HG02852 (cell line): ENCODE measurements around the gene POU3F2.

Experiments used
- ATAC-seq: cut with Tn5 transposase; IDR thresholded peaks from one replicate; pipeline ENCODE4 v1.9.1; 2021; ENCODE audit warnings: mild to moderate bottlenecking, moderate library complexity; ENCODE audit not compliant: unreplicated experiment

The POU3F2 gene

DNA sequence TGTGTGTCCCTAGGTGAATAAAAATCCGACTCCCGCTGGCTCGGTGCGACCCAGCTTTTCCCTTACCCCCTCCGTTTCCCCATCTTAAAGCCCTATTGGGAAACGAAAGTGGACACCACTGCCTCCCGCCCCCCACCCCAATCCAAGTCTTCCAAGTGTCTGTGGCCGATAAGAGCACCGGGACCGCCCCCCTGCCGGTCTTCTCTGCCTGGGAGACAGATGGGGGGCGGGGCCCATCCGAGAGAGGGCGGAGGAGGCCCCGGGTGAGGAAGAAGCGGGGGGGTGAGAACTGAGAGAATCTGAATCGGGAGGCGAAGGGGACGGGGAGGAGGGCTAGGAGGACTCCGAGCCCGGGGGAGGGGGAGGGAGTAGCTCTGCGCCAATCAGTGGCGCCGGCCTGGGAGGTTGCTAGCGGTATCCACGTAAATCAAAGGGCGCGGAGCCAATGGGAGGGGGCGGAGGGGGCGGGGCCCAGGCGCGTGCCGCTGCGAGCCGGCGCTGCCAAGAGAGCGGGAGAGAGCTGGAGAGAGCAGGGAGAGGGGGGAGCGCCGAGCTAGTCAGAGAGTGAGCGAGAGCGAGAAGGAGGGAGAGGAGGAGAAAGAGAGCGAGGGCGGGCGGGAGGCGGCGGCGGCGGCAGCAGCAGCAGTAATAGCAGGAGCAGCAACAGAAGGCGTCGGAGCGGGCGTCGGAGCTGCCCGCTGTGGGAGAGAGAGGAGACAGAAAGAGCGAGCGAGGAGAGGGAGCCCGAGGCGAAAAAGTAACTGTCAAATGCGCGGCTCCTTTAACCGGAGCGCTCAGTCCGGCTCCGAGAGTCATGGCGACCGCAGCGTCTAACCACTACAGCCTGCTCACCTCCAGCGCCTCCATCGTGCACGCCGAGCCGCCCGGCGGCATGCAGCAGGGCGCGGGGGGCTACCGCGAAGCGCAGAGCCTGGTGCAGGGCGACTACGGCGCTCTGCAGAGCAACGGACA, at the start of gene POU3F2:
POU3F2 (plus strand) TSS at position 515 of the 972 bp plus-strand sequence; CDS start at position 815, 300 bp downstream.
- peak; percentile 79 for ATAC-seq

DNA sequence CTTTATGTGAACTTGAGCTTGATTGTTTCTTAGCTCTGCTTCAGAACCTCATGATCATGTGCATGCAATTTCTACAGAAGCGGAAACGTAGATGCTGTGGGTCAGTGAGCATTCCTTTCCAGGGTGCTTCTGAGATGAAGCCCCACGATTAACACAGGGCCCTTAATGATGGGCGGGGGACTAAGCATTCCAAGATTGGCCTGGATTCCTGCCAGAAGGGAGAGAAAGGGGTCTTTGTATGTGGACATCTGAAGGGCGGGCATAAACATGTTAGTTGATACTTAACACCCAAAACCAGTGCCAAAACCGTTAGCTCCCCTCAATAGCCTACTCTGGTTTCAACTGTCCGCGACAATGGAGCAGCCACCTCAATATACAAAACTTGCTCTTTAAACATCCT, 46.9 kb upstream of the POU3F2 start:
- ATAC-seq: no peak

DNA sequence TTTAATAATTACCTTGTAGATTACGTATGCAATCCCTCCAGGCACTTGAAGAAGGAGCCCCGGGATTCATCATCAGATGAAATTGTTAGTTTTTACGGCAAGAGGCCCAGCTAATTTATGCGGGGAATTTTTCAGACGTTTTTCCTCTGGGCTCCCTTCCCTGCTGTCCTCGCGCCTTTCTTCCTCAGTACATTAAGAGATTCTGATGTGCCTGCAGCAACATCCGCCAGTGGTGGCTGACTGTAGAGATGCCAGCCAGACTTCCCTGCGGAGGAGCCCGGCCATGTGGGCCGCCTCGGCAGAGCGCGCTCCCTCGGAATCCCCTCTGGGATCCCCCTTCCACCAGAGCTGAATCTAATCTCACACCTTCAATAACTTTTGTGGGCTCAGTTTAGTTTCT, 46.4 kb upstream of the POU3F2 start:
- no peak for ATAC-seq

DNA sequence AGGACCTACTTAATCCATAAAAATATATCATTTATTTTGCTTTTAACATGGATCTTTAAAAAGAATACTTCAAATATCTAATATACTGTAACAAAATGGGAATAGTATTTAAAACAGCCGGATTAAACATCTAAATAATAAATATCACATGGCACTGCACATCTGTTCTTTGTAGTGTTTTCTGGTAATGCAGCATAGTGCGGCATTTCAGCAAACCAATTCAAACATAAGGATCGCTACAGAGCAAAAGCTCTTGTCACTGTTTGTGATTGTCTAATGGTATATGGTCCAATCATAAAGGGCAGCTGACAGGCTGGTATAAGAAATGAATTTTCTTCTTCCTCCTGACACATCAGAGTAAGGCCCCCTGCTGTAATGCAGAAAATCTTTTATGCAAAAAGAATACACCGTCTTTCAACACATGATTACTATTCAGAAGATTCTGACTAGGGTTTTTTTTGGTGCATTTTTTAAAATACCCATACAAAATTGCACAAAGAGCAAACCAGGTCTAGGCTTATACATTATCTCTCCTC, 40.0 kb upstream of the POU3F2 start:
- ATAC-seq: no peak

DNA sequence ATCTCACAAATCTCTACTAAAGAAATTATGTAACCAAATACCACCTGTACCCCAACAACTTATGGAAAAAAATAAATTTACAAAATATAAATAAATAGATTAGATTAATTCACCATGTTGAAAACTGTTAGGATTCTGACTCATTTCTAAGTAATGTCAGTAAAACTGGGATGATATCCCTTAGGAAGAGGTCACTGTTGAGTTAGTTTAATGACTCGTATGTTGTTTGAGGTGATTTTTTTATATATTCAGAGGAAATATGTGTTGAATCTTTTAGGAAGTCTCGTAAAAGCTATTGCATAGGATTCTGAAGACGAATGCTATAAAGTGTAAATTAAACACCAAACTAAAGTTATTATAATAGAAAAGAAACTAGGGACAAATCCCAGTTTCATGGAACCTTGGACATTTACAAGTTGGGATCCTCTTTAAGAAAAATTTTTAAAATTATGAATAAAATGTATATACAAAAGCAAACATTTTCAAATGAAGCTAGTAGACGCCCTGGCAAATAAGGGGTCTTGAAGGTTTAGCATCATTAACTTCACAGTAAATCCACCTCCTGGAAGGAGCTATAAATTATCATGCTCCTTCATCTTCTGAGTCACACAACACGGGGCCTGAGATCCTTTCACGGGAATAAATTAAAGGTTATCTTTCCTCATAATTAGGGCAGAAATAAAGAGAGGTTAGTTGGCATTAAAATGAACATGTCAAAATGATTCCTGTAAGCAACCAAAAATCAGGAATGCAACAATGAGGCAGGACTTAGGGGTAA, 37.0 kb upstream of the POU3F2 start:
- no peak for ATAC-seq

DNA sequence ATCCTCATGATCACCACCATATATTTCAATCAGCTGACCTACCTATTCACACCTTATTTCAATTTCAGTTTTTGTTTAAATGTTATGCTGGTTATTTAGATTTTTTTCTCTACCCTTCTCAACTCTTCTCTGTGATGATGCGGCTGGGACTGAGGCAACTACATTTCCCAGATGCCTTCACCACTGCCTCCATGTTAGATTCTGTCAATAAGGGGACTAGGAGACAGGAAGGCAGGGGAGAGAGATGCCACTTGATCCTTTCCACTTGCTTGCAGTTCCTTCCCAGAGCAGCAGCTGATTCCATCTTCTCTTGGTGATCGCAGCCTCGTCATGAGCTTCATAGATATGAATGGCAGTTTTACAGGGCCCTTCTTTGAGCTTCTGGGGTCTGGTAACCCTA, 33.5 kb upstream of the POU3F2 start:
- no peak for ATAC-seq

DNA sequence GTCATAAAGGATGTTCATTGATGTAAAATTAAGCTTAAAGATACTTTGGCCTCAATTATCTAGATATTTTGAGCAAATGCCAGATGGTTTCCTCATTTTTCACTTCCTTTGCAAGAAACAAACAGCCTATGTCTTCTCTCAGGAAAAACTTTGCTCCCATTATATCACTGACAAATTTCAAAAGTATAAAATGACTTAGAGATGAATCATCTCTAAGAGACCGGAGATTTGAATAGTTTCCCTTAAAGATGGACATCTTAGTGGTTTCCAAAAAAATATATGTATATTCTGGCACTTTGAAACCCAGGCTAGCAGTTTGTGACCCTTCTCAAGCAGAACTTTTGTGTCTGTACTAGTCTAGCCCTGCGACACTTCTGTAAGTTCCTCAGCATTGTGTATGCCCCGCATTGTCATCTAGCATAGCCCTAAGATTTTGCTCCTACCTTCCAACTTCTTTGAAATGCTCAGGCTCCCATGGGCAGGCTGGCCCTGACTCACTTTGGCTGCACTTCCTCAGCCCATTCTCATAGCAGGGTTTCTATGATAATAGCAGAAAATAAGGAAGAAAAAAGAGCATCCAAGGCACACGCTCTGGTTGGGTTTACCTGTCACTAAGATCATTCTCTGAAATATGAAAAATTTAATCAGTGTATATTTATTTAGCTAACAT, 25.7 kb upstream of the POU3F2 start:
- ATAC-seq: no peak

DNA sequence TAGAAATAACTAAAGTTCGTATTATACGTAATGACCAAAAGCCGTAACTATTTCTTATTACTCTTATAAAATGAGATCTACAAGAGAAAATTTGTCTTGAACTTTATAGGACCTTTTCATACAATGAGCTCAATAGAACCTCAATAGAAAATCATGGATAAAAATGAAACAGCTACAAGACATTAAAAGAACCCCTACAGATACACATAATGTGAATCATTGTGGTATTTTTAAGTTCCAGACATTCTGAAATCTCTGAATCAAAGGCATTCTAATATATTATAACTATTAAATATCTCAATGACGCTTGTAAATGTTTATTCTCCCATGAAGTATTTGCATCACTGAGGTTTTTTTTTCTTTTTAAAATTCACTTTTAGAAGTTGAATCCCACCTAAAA, 22.2 kb upstream of the POU3F2 start:
- no peak for ATAC-seq

DNA sequence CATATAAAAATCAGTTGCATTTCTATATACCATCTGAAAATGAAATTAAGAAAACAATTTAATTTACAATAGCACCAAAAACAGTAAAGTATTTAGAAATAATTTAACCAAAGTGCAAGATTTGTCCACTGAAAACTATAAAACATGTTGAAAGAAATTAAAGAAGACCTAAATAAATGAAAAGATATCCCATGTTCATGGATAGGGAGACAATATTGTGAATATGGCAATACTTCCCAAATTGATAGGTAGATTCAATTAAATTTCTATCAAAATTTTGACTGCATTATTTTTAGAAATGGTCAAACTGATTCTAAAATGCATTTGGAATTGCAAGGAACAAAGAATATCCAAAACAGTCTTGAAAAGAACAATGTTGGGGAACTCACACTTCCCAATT, 17.6 kb upstream of the POU3F2 start:
- ATAC-seq: no peak

DNA sequence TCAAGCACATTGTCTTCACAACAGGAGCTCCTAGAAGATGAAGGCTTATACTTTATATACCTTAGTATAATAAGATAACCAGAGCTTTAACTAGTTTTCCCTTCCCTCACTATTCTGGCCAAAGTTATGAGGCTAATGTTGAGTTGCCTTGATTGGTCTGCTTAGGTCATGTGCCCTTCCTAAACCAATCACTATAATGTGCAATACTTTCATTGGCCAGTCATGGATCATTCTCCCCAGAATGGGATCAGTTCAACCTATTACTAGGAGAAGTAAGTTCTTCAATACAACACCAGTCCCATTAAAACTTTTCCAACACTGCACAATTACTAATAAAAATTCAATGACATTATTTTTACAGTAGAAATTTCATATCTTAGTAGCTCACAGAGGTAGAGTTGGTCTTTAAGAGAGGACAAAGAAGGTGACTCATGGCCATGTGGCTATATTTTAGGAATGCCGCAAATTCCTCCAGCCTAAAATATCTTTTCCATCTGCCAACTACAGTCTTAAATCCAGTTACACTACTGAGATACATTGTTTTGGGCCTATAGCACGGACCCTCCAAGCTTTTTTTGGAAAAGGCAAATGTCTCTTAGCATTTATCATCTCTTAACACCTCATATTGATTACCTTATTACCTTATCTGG, 12.5 kb upstream of the POU3F2 start:
- ATAC-seq: no peak

DNA sequence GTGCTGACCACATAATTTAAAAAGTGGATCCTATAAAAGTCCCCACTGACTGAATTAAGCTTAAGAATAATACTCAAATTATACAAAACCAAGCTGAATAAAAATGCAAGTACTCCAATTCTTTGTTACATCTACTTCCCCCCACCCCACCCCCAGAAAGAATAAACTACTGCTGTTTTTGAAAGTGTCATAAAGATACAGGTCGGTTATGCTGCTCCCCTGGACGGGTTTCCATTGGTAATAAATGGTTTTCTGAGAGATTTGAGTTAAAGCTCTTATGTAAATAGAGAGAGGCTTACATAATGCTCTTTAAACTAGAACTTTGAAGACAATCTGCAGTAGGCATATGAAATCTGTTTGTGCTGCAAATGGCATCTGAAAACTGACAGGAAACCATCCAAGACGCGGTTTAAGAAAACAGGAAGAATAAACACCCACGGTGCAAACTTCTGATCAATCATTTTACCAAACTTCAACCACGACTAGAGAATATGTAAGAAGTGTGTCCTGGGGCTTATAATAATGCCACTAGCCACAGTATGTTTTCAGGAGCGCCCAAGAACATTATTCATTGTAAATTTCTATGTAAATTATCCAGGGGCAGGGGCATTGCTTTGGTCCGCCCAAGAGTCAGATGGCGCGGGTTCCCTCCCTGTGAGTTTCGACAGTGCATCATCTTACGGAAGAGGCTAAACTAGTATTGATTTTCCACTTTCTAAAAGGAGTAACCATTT, 10.8 kb upstream of the POU3F2 start:
- ATAC-seq: no peak

DNA sequence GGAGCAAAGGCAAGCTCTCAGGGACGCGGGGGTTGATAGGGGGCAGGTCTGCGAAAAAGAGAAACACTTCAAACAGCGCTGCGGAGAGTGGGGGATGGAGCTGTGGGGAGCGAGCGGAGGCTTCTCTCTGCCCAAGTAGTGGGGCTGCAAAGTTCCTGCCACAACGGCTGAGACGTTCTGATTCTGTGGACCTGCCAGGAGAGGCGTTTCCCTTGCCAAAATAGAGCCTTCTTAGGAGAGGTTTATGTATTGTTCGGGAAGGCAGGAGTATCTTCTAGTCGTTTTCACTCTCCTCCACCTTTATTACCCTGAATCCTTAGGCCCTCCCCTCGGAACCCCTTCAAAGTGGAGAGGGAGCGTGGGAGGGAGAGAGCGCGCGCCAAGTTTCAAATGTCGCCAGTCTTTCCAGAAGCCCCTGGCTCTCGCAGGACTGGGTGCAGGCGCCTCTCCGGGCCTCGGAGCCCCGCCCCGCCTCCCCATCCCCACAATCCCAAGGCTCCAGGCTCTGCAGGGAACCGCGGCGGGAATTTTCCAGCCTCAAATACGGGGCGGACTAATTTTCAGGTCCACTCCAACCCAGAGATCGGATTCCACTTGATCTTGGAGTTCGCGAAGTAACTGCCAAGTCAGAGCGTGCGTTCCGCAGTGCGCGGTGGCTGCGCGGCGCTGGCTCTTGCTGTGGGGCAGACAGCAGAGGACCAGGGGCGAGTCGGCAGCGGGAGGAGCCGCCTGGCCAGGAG, 10.0 kb upstream of the POU3F2 start:
- no peak for ATAC-seq

DNA sequence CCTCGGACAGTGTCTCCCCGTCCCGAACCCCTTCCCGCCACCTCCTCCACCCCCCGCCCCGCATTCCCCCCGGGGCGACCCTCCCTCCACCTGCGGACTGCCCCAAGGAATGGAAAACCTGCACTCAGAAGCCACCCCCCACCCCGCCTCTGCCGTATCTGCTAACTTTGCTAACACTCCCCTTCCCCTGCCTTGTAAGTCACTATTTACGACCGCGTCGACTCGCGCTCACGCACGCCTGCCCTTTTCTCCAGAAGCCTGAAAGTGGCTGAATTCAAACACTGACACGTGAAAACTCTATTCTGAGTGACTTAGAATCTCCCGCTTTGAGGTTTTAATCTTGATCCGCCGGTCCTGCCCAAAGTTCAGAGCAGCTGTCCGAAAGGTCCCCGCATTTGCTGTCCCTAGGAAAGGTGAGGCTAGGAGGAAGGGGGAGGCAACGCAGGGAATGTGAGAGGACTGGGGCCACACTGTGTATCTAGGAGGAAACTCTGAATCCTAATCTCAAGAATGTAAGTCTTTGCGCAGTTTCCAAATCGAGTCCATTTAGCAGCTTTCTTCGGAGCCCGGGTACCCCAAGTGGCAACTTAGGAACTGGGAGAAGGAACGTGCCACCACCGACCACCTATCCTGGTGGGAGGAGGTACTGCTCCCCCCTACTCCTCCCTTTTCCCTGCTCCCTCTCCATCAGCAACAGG, 9.3 kb upstream of the POU3F2 start:
- no peak for ATAC-seq

DNA sequence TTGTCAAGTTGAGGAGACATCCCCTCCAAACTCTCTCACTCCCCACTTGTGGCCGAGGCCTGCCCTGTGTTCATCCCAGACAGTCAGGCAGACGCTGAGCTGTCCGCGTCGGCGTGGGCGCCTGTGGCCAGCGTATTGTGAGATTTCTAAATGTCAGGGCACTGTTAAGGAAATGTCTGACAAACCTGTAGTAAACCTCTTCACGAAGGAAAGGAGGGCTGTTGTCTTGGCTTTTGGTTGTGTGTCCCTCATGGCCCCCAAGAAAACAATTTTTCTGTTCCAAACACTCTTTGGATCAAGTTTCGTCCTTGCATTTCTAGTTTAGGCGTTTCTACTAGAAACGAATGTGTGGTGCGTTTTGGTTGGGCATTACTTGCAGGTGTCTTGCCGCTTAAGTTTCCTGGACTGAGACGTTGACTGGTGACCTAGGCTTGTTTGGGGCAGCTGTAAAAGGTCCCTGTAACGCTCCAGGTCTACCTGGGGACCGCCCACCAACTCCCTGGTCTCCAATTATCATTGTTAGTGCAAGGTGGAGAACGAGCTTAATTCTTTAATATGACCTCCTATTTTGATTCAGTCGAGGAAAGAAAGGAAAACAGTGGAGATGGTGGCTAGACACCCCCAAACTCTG, 8.7 kb upstream of the POU3F2 start:
- no peak for ATAC-seq

DNA sequence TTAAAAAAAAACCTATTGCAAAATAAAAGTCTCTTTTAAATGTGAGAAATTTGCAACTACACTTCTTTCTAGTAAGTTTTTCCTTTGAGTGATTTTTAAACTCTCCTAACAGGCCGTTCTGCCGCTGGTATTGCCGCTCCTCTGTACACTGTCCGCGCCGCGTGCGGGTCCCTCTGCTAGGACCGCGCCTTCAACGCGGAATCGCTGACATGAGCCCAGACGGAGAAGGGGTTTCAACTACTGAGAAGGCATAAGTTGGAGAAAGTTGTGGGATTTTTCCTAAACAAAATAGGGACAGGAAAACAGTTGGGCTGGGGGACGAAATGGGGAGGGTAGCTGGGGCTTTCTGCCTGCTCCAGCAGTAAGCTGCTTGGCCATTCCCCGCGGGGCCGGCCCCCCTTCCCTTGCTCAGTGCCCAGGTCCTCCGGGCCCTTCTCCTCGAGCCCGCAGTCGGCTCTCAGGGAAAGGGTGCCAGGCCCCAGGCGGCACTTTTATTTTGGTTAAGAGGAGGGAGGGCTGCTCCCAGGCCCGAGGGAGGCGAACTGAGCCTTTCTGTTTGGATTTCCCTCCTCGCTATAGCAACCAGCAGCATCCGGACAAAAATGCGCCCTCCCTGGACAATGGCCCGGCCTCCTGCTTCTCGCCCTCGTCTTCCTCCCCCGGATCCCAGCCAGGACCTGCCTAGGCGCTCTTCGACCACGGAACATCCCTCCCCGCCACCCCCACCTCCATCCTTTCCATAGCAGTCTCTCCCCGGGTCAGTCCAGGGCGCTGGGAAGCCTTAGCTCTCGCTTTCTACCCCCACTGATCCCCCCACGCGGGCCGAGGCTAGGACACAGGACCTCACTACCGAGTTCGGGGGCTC, 6.8 kb upstream of the POU3F2 start:
- no peak for ATAC-seq

DNA sequence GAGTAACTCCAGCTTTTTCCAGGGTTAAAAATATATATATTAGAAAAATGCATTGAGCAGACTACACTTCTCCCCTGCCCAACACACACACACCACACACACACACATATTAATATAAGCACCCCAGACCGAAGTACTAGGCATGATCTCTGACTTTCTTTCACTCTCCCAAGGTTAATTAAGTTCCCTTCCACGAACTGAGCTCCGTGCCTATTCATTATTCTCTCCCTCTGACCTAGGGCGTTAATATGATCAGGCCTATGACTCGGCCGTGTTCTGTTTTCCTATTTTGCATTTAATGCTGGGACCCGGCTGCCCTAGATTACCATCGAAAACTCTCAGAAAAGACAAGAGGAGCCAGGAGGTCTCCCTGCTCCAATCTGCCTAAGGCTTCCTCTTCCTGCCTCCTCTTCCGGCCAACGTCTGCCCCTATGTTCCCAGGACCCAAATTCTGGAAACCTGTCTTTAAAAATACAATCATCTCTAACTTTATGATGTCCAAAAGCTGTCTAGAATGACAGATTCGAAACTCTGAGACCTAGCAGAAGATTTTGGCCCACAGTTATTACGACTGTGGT, 6.1 kb upstream of the POU3F2 start:
- ATAC-seq: no peak

DNA sequence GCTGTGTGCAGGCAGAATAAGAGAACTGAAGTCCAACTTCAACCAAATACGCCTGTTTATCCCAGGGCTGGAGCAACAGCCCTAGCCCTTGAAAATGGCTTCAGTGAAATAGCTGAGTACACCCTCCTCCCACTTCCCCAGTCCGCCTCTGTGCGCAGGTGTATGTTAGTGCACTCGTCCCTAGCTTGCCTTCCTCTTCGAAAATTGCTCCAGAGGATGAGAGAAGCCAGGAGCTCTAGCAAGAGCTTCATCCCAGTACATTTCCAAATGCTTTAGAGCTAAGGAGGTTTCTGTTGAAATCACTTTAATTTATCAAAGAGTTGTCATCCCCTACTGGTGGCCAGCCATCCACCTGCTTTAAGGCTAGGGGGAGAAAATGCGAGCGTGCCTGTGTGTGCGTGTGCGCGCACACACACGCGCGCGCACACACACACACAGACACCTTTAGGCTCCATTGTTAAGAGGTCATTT, 5.4 kb upstream of the POU3F2 start:
- no peak for ATAC-seq
